ENCODE measurements around the gene KMT2B.

DNA sequence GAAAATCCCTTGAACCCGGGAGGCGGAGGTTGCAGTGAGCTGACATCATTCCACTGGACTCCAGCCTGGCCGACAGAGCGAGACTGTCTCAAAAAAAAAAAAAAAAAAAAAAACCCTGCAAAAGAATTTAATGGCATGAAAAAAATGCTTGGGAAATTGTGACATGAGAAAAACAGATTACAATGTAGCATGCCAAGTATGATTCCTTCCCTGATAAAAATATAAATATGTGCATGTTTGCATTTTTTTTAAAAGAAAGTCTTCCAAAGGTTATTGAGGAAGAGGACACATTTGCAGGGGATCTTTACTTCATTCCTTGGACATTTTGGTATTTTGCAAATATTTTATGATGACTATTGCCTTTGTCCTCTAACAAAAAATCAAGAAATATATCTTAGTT, 28.0 kb upstream of the KMT2B start:
- TF ChIP-seq, protein P1, sequence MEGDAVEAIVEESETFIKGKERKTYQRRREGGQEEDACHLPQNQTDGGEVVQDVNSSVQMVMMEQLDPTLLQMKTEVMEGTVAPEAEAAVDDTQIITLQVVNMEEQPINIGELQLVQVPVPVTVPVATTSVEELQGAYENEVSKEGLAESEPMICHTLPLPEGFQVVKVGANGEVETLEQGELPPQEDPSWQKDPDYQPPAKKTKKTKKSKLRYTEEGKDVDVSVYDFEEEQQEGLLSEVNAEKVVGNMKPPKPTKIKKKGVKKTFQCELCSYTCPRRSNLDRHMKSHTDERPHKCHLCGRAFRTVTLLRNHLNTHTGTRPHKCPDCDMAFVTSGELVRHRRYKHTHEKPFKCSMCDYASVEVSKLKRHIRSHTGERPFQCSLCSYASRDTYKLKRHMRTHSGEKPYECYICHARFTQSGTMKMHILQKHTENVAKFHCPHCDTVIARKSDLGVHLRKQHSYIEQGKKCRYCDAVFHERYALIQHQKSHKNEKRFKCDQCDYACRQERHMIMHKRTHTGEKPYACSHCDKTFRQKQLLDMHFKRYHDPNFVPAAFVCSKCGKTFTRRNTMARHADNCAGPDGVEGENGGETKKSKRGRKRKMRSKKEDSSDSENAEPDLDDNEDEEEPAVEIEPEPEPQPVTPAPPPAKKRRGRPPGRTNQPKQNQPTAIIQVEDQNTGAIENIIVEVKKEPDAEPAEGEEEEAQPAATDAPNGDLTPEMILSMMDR (IDR thresholded peaks at IDR 0.05) = no peak
- TF ChIP-seq NFE2L1 (CRISPR knock-in tag; IDR thresholded peaks at IDR 0.05) = no peak
- no peak for TF ChIP-seq CBFB (CRISPR knock-in tag; IDR thresholded peaks at IDR 0.05; ENCODE audit: low read depth)
- no peak for TF ChIP-seq ZNF396 (CRISPR knock-in tag; IDR thresholded peaks at IDR 0.05; ENCODE audit: borderline replicate concordance)
- no peak for TF ChIP-seq NR2C2 (CRISPR knock-in tag; IDR thresholded peaks at IDR 0.05)
- no peak for TF ChIP-seq HMGA2 (CRISPR knock-in tag; IDR thresholded peaks at IDR 0.05)
- TF ChIP-seq, protein P2, sequence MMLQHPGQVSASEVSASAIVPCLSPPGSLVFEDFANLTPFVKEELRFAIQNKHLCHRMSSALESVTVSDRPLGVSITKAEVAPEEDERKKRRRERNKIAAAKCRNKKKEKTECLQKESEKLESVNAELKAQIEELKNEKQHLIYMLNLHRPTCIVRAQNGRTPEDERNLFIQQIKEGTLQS (CRISPR knock-in tag; conservative IDR thresholded peaks at IDR 0.05) = no peak
- no peak for TF ChIP-seq STAT6 (CRISPR knock-in tag; conservative IDR thresholded peaks at IDR 0.05; ENCODE audit: low read depth)
- no peak for TF ChIP-seq TEAD1 (CRISPR knock-in tag; IDR thresholded peaks at IDR 0.05)
- TF ChIP-seq, protein P3, sequence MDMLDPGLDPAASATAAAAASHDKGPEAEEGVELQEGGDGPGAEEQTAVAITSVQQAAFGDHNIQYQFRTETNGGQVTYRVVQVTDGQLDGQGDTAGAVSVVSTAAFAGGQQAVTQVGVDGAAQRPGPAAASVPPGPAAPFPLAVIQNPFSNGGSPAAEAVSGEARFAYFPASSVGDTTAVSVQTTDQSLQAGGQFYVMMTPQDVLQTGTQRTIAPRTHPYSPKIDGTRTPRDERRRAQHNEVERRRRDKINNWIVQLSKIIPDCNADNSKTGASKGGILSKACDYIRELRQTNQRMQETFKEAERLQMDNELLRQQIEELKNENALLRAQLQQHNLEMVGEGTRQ (CRISPR knock-in tag; IDR thresholded peaks at IDR 0.05) = no peak
